IMR-90 (cell line): ENCODE data around the gene GCN1. TPM values are rescaled to one million over a fixed set of nuclear protein-coding genes. Genes with fewer than 3 reads are reported as not detected.
A peak's percentile ranks its signal among the peaks of the same experiment; 100 is the strongest.

Experiments used
- ATAC-seq: fragments of 200-7000 bp; cut with Tn5 transposase; 2 replicates; pipeline ENCODE4 v1.9.1; 2020; ENCODE audit warnings: low read depth, mild to moderate bottlenecking, moderate library complexity
- BruUV-seq: library from RNA; stranded (reverse); fragments of 400-500 nt; replicated peaks from 2 replicates; lab custom pipeline; 2021; lab: Mats Ljungman, UMichigan
- CTCF ChIA-PET: fragments of 300-600 bp; formaldehyde crosslinking; extraction: SDS; loops from one replicate; lab custom pipeline; 2021; ENCODE audit warnings: antibody characterized with exemption; lab: Yijun Ruan, JAX
- POLR2A ChIA-PET: fragments of 300-600 bp; sonication (Branson Sonifier 250); formaldehyde crosslinking; loops from one replicate; lab custom pipeline; 2022; ENCODE audit warnings: antibody characterized with exemption; ENCODE audit not compliant: unreplicated experiment; lab: Charles Lee
- DNase-seq: peaks from one replicate; pipeline ENCODE4 v3.0.0; 2013
- H2AFZ ChIP-seq: replicated peaks from 2 replicates; pipeline ENCODE3; 2013; ENCODE audit warnings: low read length, mild to moderate bottlenecking; ENCODE audit not compliant: poor library complexity
- H2AK5ac ChIP-seq: 2 replicates; pipeline ENCODE4 v1.6.1; 2013; ENCODE audit warnings: low read depth, low read length, inconsistent platforms
- H2AK9ac ChIP-seq: replicated peaks from 2 replicates; pipeline ENCODE3; 2013; ENCODE audit warnings: mild to moderate bottlenecking, low read depth, low read length, moderate library complexity; ENCODE audit not compliant: poor library complexity
- H2BK120ac ChIP-seq: 2 replicates; pipeline ENCODE4 v1.6.1; 2013; ENCODE audit warnings: low read depth, low read length, inconsistent platforms
- H2BK15ac ChIP-seq: 3 replicates; pipeline ENCODE4 v1.6.1; 2013; ENCODE audit warnings: low read depth, low read length, inconsistent platforms
- H2BK20ac ChIP-seq: 2 replicates; pipeline ENCODE4 v1.6.1; 2013; ENCODE audit warnings: low read depth, mild to moderate bottlenecking, inconsistent platforms, low read length, moderate library complexity
- H2BK5ac ChIP-seq: 2 replicates; pipeline ENCODE4 v1.6.1; 2013; ENCODE audit warnings: mild to moderate bottlenecking, low read depth, low read length, inconsistent platforms; ENCODE audit not compliant: poor library complexity, severe bottlenecking
- H3K14ac ChIP-seq: replicated peaks from 2 replicates; pipeline ENCODE4 v1.6.1; 2013; ENCODE audit warnings: low read depth, low read length, inconsistent platforms
- H3K18ac ChIP-seq: 2 replicates; pipeline ENCODE4 v1.6.1; 2013; ENCODE audit warnings: low read depth, low read length, control low read depth
- H3K23ac ChIP-seq: 2 replicates; pipeline ENCODE4 v1.6.1; 2013; ENCODE audit warnings: low read depth, low read length, inconsistent platforms
- H3K27ac ChIP-seq: 2 replicates; pipeline ENCODE4 v1.5.1; 2013; ENCODE audit warnings: mild to moderate bottlenecking, control low read depth, low read length; ENCODE audit not compliant: insufficient read depth
- H3K27me3 ChIP-seq: 2 replicates; pipeline ENCODE4 v1.6.1; 2013; ENCODE audit warnings: low read length; ENCODE audit not compliant: control insufficient read depth, insufficient read depth
- H3K36me3 ChIP-seq: 2 replicates; pipeline ENCODE4 v1.6.1; 2013; ENCODE audit warnings: low read length, mixed read lengths; ENCODE audit not compliant: control insufficient read depth, insufficient read depth
- H3K4ac ChIP-seq: 2 replicates; pipeline ENCODE4 v1.6.1; 2013; ENCODE audit warnings: low read depth, low read length, inconsistent platforms
- H3K4me1 ChIP-seq: 2 replicates; pipeline ENCODE4 v1.6.1; 2013; ENCODE audit warnings: low read length, mixed read lengths; ENCODE audit not compliant: control insufficient read depth, insufficient read depth
- H3K4me2 ChIP-seq: 2 replicates; pipeline ENCODE4 v1.6.1; 2013; ENCODE audit warnings: low read depth, mild to moderate bottlenecking, control low read depth, low read length, moderate library complexity
- H3K4me3 ChIP-seq: 2 replicates; pipeline ENCODE4 v1.5.1; 2013; ENCODE audit warnings: low read depth, mild to moderate bottlenecking, control low read depth, low read length, moderate library complexity; ENCODE audit not compliant: insufficient read depth
- H3K56ac ChIP-seq: 2 replicates; pipeline ENCODE4 v1.6.1; 2013; ENCODE audit warnings: low read length, inconsistent platforms; ENCODE audit not compliant: insufficient read depth; ENCODE audit errors: extremely low read depth
- H3K79me1 ChIP-seq, 2 experiments: 2 replicates each; pipeline ENCODE4 v1.6.1; 2013; ENCODE audit warnings: low read length in 2 of 2, inconsistent platforms in 1 of 2, low read depth in 1 of 2
- H3K9ac ChIP-seq: 2 replicates; pipeline ENCODE4 v1.6.1; 2013; ENCODE audit warnings: low read depth, low read length, control low read depth
- H3K9me1 ChIP-seq: 2 replicates; pipeline ENCODE4 v1.6.1; 2013; ENCODE audit warnings: low read length, inconsistent platforms; ENCODE audit not compliant: insufficient read depth
- H3K9me3 ChIP-seq: 2 replicates; pipeline ENCODE4 v1.6.1; 2013; ENCODE audit warnings: low read length; ENCODE audit not compliant: control insufficient read depth, insufficient read depth
- H4K20me1 ChIP-seq: 2 replicates; pipeline ENCODE4 v1.6.1; 2013; ENCODE audit warnings: low read length, inconsistent platforms; ENCODE audit not compliant: insufficient read depth
- H4K5ac ChIP-seq: 2 replicates; pipeline ENCODE4 v1.6.1; 2013; ENCODE audit warnings: mild to moderate bottlenecking, low read depth, low read length, control low read depth
- H4K8ac ChIP-seq, 2 experiments: 2 replicates each; pipeline ENCODE4 v1.6.1; 2013; ENCODE audit warnings: low read depth in 2 of 2, low read length in 2 of 2, control low read depth in 1 of 2, inconsistent platforms in 1 of 2
- H4K91ac ChIP-seq: 2 replicates; pipeline ENCODE4 v1.6.1; 2013; ENCODE audit warnings: low read depth, low read length, inconsistent platforms; ENCODE audit not compliant: insufficient read depth
- FOS ChIP-seq: fragments of 150-350 bp; IDR thresholded peaks from 2 replicates; pipeline ENCODE4 v1.6.1; 2016; ENCODE audit warnings: low read depth, low read length
- NFE2L2 ChIP-seq: fragments of 150-350 bp; IDR thresholded peaks from 2 replicates; pipeline ENCODE4 v1.6.1; 2016; ENCODE audit warnings: low read depth, mild to moderate bottlenecking, low read length
- RCOR1 ChIP-seq: IDR thresholded peaks from 2 replicates; pipeline ENCODE4 v1.6.1; 2012; ENCODE audit warnings: mild to moderate bottlenecking, low read length, improper control_type of control experiment; ENCODE audit not compliant: insufficient replicate concordance
- SMC3 ChIP-seq: fragments of 150-350 bp; IDR thresholded peaks from 2 replicates; pipeline ENCODE4 v1.6.1; 2016; ENCODE audit warnings: low read depth, mild to moderate bottlenecking, antibody characterized with exemption, low read length, moderate library complexity
- WGBS, 2 experiments: methylation state at CpG; one replicate each; pipeline versions ENCODE4 v1.1.5 to v1.1.7; 2013; ENCODE audit warnings: missing lambda C conversion rate in 2 of 2; ENCODE audit not compliant: insufficient read length in 1 of 2; ENCODE audit errors: extremely low coverage in 2 of 2; 5-methylcytosine and 5-hydroxymethylcytosine counted together
- dilution Hi-C: fragments of 300-500 bp; cut with HindIII; formaldehyde crosslinking; loops from one replicate; pipeline ENCODE4 v1.14.3; 2018; ENCODE audit warnings: low sequenced_read_pairs; ENCODE audit not compliant: unreplicated experiment
- in situ Hi-C: fragments of 300-500 bp; cut with MboI; formaldehyde crosslinking; loops from 3 replicates; pipeline ENCODE4 v1.14.3; 2019; ENCODE audit warnings: low sequenced_read_pairs, inconsistent platforms, mixed read lengths
- intact Hi-C: fragments of 100-400 bp; cut with micrococcal nuclease; formaldehyde crosslinking; loops from 2 replicates; pipeline ENCODE4 v1.10.0; 2022
- polyA plus RNA-seq, 3 experiments: library from polyadenylated mRNA; depleted of rRNA; stranded (reverse); fragments of >200 nt; gene quantifications; 2 replicates each; pipeline ENCODE4 v1.2.3, GENCODE V29; 2012; ENCODE audit warnings: low replicate concordance in 1 of 3
- total RNA-seq: library from RNA; depleted of rRNA; stranded (reverse); fragments of >200 nt; gene quantifications from 2 replicates; pipeline ENCODE4 v1.2.3, GENCODE V29; 2012

The GCN1 gene
- total and polyA plus RNA-seq, 2 of the 4 experiments (the other 2 are of a cell fraction), result 57.8 to 77.6 TPM

- peak; percentile 83 for ATAC-seq
- in situ Hi-C loops (loop anchor here (5.0 kb wide), 1 partner anchor 42 kb away; no protein-coding TSS in a partner anchor), intact Hi-C loops (loop anchor here (5.0 kb wide), 1 partner anchor 37 kb away; no protein-coding TSS in a partner anchor), dilution Hi-C loops (no loop called here)
- no peak overlapping the region for H2BK15ac ChIP-seq
- peaks cover 11% of the 10 kb centered on the region for H3K4me1 ChIP-seq
- peak overlapping the region; percentile 66; the same call in 1 of the 2 replicates for H4K91ac ChIP-seq
- no peaks in the 10 kb centered on the region for H3K27me3 ChIP-seq
- H3K36me3 ChIP-seq, result peaks cover 80% of the 10 kb centered on the region
- ChIA-PET POLR2A (no interaction called here), CTCF (no interaction called here)
- no peak overlapping the region for H3K9ac ChIP-seq
- H2AK9ac ChIP-seq, result no peak overlapping the region
- no peak overlapping the region; the same call in 1 of the 2 replicates for H4K5ac ChIP-seq
- DNase-seq, result peak; percentile 68
- peak overlapping the region; percentile 62; the same call in 1 of the 2 replicates for H2BK120ac ChIP-seq
- H3K56ac ChIP-seq, result no peak overlapping the region
- peak overlapping the region; percentile 36; the same call in 1 of the 2 replicates for H2AK5ac ChIP-seq
- WGBS, 2 experiments, result 56% methylated on average over 2 of the region's 5 CpGs; no CpG with 5 or more reads in 1 of the 2 experiments
- H2AFZ ChIP-seq, result no peak overlapping the region
- H2BK20ac ChIP-seq, result peak overlapping the region; percentile 64
- peak overlapping the region in 1 of 2 experiments; percentile 42; a peak in 1 of 4 replicates for H4K8ac ChIP-seq
- H2BK5ac ChIP-seq, result peak overlapping the region; percentile 70
- BruUV-seq, result no TSS peak
- peaks cover 28% of the 10 kb centered on the region for H3K9me1 ChIP-seq
- peak overlapping the region; percentile 73; the same call in 1 of the 2 replicates for H3K4ac ChIP-seq
- peaks cover 19 to 54% of the 10 kb centered on the region in 2 experiments for H3K79me1 ChIP-seq
- H3K4me3 ChIP-seq, result no peak overlapping the region
- no peaks in the 10 kb centered on the region for H3K9me3 ChIP-seq
- H3K14ac ChIP-seq, result no peak overlapping the region
- peak overlapping the region; percentile 53; the same call in 1 of the 2 replicates for H3K23ac ChIP-seq
- peak overlapping the region; percentile 9; the same call in 1 of the 2 replicates for H3K4me2 ChIP-seq
- H3K18ac ChIP-seq, result peak overlapping the region; percentile 19; the same call in 1 of the 2 replicates
- peaks cover 19% of the 10 kb centered on the region for H4K20me1 ChIP-seq
- H3K27ac ChIP-seq, result peak overlapping the region; percentile 30; the same call in 1 of the 2 replicates
- TF ChIP-seq FOS, result no peak
- TF ChIP-seq NFE2L2, result no peak
- TF ChIP-seq RCOR1, result no peak
- no peak for TF ChIP-seq SMC3
Measured at GRCh38 chr12:120139958-120140357, 54.6 kb downstream of the GCN1 start.
